DLD1 (cell line): ENCODE measurements around the gene CFAP97D1.

Experiments used
- in situ Hi-C: cut with HindIII; loops from 2 replicates; pipeline ENCODE4 v1.10.0; 2017; ENCODE audit warnings: low sequenced_read_pairs

The CFAP97D1 gene

DNA sequence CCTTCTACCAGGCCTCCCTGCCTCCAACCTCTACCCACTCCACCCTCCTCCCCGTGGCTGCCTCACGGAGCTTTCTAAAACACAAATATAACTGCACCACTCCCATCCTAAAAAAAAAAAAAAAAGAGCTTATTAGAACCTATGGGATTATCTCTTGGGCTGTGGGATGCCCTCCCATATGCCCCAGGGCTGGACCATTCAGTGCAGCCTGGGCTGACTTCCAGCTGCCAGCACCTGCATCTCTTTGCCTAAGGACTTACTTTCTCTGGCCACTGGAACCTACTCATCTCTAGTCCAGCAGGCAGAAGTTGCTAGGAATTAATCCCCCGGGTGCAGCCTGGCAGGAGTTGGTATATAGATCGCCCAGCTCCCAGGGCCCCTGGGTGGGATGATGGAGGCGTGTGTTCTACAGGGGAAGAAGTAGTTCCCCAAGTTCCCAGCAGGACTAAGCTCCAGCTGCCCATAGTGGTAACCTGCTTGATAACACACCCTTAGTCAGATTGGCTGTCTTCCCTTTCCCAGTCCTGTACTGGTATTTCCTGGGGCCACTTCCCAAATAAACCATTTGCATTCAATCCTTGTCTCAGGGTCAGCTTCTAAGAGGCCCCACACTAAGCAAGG lies 42.4 kb downstream of the CFAP97D1 start:
- in situ Hi-C loops = loop anchor here (10.0 kb wide), 1 partner anchor 118 kb away; no protein-coding TSS in a partner anchor

DNA sequence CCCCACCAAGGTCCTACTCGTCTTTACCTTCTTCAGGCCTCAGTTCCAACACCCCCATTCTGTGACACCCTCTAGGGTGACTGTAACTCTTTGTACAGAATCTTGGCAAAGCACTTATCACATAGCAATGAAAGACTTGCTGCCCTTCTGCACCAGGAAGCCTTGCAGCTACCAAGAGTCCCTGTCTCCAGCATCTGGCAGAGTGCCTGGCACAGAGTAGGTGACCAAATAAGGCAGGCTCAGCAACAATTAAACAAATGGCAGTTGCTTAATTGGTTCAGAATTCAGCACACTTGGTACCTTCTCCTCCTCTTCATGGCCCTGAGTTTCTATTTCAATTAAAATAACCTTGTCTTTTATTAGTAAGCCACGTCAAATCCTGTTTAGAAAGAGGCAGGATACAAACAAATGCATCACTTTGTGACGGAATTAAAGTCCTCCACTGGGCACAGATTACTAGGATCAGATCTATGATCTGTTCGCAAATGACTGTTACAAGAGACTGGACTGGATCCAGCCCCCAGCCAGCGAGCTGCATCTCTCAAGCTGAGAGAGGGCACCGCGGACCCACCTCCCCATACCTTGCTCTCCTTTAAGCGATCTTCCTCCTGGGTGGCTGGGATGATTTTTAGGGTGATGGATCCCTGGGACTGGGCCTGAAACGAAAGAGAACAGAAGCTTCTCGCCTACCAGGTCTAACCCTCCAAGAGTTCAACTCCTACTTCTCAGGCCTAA lies 43.3 kb downstream of the CFAP97D1 start:
- in situ Hi-C loops = loop anchor here (10.0 kb wide), 1 partner anchor 119 kb away; no protein-coding TSS in a partner anchor

DNA sequence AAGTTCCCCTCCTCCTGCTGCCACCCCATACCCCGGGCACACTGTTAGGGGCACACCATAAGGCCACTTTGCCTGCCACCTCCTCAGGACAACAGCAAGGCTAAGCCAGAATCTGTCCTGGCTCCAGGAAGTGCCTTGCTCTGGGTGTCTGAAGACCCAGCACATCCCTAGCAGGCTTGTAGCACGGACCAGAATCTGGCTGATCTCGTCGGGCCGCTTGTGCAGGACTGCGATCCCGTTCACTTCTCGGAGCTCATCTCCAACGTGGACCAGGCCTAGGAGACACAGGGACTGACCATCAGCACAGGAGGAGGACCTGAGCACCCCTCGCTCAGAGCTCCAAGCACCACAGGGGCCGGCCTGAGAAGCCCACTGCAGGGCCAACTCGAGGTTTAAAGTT lies 45.3 kb downstream of the CFAP97D1 start:
- in situ Hi-C loops = loop anchor here (10.0 kb wide), 1 partner anchor 121 kb away; no protein-coding TSS in a partner anchor

GRCh38 chr17:43826206-43826605 lies 46.0 kb downstream of the CFAP97D1 start:
- in situ Hi-C loops = loop anchor here (10.0 kb wide), 1 partner anchor 121 kb away; no protein-coding TSS in a partner anchor

GRCh38 chr17:43827596-43827995 lies 47.4 kb downstream of the CFAP97D1 start:
- in situ Hi-C loops = loop anchor here (10.0 kb wide), 1 partner anchor 123 kb away; no protein-coding TSS in a partner anchor

GRCh38 chr17:43829738-43830137 lies 49.5 kb downstream of the CFAP97D1 start:
- in situ Hi-C loops = loop anchor here (10.0 kb wide), 1 partner anchor 125 kb away; no protein-coding TSS in a partner anchor

GRCh38 chr17:43830510-43831140 lies 50.4 kb downstream of the CFAP97D1 start:
- in situ Hi-C loops = no loop called here

- in situ Hi-C loops = no loop called here
These were observed 51.4 kb downstream of the CFAP97D1 start for GRCh38 chr17:43831633-43832032.

GRCh38 chr17:43832168-43832975 lies 52.1 kb downstream of the CFAP97D1 start:
- in situ Hi-C loops = no loop called here

DNA sequence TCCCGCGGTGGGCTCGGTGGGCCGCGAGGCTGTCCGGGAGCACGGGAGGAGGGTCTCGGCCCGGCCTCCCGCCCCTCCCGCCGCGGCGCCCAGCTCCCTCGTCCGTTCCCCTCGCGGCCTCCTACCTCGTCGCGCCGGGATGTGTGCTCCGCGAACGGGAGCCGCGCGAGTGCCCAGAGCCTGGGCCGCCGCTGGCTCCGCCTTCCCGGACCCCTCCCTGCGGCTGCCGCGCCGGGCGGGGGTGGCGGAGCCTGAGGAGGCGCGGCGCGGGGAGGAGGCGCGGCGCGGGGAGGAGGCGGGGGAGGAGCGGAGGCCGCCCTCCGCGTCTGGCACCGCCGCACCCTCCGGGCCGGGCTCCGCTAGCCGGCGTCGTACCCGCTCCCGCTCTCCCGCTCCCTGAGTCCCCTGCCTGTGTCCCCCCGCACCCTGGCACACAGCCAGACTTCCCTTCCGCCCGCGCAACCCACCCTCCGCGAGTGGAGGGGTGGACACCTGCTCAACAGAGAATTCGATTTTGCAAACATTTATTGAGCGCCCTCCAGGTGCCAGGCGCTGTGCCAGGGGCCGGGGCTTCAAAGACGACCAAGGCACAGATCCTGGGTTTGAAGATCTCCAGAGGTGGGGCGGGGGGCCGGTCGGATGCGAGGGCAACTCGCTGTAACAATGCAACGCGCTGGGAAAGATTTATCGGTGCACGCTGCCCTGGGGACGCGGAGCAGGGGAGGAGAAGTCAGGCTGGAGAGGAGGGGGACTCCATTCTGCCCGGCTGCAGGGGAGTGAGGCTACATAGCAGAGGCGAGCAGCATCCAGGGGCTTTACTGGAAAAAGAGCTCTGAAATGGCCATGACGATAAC lies 53.0 kb downstream of the CFAP97D1 start, which contains the start of gene MPP3:
TSS of gene MPP3 (minus strand) at position 171 of the 854 bp plus-strand sequence. CDS start 1,240 bp downstream, outside the sequence.
- in situ Hi-C loops = no loop called here

DNA sequence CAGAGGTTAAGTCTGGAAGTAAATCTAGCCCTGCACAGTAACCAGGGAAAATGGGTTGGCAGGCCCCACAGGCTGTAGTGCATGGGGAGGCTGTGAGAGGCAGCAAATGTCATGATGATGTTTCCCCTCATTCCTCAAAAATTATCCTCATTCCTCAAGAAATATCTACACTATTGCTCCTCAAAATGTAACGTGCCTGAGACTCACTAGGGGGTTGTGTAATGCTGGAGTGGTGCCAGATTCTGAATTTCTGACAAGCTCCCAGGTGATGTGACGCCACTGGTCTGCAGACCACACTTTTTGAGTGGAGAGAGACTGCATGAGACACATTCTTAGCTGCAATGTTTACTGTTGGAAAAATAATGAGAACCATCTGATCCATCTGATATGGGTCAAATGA lies 53.9 kb downstream of the CFAP97D1 start:
- in situ Hi-C loops = no loop called here
